DMS153 treated with DMSO at 0.1 percent for 48 hours (cell line): Measurements from ENCODE around the gene OR5A2.
A peak's percentile ranks its signal among the peaks of the same experiment; 100 is the strongest.
"Not testable (repeated sequence)": the region's sequence is repeated elsewhere in the genome, so short reads cannot be mapped to it uniquely, and the experiment has no call there.

Experiments
- DNase-seq: peaks from one replicate; lab custom pipeline; 2025; ENCODE audit not compliant: unreplicated experiment; lab: John Stamatoyannopoulos, UW

OR5A2 gene

DNA sequence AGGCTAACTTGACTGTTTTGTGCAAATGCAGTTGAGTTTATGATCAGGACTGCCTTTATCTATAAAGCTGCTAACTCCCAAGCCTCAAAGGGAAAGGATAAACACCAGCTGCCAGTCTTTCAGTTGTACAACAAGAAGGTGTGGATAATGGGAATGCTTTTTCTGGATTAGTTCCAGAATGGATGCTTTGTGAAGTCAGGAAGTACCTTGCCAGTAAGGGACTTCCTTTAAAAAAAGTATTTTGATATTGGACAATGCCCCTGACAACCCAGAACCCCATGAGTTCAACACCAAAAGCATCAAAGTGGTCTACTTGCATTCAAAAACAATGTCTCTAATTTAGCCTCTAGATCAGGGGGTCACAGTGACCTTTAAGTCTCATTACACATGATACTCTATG lies 32.0 kb downstream of the OR5A2 start:
- DNase-seq = peak; percentile 31

GRCh38 chr11:59380263-59381059 lies 45.8 kb downstream of the OR5A2 start:
- no peak for DNase-seq

- DNase-seq = not testable (repeated sequence)
Observed at GRCh38 chr11:59372324-59372723, 53.9 kb downstream of the OR5A2 start.

GRCh38 chr11:59368238-59369022 lies 57.8 kb downstream of the OR5A2 start:
- no peak for DNase-seq
